ENCODE results near the gene HYCC1.

HYCC1 gene

DNA sequence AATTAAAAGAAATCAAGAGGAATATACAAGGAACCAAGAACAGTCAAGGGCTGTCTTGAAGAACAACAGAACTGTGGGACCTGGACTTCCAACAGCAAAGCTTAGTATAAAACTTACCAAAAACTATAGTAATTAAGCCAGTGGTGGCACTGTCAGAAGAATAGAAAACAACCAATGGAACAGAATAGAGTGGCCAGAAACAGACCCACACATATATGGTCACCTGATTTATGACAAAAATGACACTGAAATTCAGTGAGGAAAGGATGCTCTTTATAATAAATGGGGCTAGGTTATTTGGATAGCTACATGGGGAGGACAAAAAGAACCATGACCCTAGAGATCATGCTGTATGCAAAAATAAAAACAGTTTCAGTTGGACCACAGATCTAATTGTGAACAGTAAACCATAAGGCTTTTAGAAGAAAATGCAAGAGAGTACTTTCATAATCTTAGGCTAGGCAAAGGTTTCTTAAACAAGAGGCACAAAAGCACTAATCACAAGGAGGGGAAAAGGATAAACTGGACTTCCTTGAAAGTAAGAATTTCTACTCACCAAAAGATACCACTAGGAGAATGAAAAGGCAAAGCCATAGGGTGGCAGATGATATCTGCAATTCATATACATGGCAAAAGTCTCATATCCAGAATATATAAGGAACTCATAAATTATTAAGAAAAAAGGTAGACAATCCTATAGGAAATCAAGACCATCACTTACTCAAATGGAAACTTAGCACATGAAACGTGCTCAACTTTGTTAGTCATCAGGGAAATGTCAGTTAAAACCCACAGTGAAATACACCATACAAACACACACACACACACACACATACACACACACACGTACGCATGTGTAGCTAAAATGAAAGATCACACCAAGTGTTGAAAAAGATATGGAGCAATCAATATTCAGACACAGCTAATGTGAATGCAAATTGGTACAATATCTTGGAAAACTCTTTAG lies 20.8 kb downstream of the HYCC1 start:
- Histone ChIP-seq H3K36me3 (ENCODE audit: control insufficient read depth in 2 of 2, insufficient read depth in 1 of 2, low read length in 2 of 2) (no peaks in the 10 kb centered on the region), H3K27ac (ENCODE audit: extremely low read depth, low read depth, low read length) (no peak overlapping the region), H3K4me1 (ENCODE audit: control insufficient read depth, insufficient read depth, low read length) (peaks cover 17% of the 10 kb centered on the region), H3K9me3 (ENCODE audit: control insufficient read depth, insufficient read depth, low read depth, low read length) (no peaks in the 10 kb centered on the region), H3K4me3 (ENCODE audit: low read depth, low read length) (no peak overlapping the region)
- POLR2A ChIA-PET, result no interaction called here
- TF ChIP-seq ZNF658 (tag by site-specific recombination; IDR thresholded peaks at IDR 0.05), result no peak
- TF ChIP-seq ZNF664 (tag by site-specific recombination; IDR thresholded peaks at IDR 0.05), result no peak
- no peak for TF ChIP-seq ZBTB20 (tag by site-specific recombination; IDR thresholded peaks at IDR 0.05)
- TF ChIP-seq, protein P1, sequence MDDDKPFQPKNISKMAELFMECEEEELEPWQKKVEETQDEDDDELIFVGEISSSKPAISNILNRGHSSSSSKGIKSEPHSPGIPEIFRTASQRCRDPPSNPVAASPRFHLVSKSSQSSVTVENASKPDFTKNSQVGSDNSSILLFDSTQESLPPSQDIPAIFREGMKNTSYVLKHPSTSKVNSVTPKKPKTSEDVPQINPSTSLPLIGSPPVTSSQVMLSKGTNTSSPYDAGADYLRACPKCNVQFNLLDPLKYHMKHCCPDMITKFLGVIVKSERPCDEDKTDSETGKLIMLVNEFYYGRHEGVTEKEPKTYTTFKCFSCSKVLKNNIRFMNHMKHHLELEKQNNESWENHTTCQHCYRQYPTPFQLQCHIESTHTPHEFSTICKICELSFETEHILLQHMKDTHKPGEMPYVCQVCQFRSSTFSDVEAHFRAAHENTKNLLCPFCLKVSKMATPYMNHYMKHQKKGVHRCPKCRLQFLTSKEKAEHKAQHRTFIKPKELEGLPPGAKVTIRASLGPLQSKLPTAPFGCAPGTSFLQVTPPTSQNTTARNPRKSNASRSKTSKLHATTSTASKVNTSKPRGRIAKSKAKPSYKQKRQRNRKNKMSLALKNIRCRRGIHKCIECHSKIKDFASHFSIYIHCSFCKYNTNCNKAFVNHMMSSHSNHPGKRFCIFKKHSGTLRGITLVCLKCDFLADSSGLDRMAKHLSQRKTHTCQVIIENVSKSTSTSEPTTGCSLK (tag by site-specific recombination; IDR thresholded peaks at IDR 0.05), result no peak
- no peak for TF ChIP-seq ZNF558 (tag by site-specific recombination; IDR thresholded peaks at IDR 0.05)
- TF ChIP-seq ZNF174 (tag by site-specific recombination; IDR thresholded peaks at IDR 0.05), result no peak
- TF ChIP-seq, protein P2, sequence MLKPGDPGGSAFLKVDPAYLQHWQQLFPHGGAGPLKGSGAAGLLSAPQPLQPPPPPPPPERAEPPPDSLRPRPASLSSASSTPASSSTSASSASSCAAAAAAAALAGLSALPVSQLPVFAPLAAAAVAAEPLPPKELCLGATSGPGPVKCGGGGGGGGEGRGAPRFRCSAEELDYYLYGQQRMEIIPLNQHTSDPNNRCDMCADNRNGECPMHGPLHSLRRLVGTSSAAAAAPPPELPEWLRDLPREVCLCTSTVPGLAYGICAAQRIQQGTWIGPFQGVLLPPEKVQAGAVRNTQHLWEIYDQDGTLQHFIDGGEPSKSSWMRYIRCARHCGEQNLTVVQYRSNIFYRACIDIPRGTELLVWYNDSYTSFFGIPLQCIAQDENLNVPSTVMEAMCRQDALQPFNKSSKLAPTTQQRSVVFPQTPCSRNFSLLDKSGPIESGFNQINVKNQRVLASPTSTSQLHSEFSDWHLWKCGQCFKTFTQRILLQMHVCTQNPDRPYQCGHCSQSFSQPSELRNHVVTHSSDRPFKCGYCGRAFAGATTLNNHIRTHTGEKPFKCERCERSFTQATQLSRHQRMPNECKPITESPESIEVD (tag by site-specific recombination; IDR thresholded peaks at IDR 0.05), result no peak
- CTCF ChIA-PET, result no interaction called here

DNA sequence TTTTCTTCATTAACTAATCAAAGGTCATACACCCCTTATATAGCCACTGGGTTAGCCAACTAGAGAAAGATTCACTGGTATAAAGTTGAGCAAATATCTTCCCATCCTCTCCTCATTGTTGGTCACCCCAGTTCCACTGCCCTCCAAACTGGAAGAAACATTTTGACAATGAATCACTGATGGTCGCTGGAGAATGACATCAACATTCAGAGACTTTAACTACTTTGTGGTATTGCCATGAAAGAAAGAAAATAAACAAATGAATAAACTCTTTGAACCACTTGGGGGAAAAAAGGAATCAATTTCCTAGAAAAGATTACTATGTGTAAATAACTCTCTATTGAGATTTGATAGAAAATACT lies 23.4 kb downstream of the HYCC1 start:
- CTCF ChIA-PET, result no interaction called here
- POLR2A ChIA-PET, result no interaction called here
- Histone ChIP-seq H3K27ac (ENCODE audit: extremely low read depth, low read depth, low read length) (no peak overlapping the region), H3K36me3 (ENCODE audit: control insufficient read depth in 2 of 2, insufficient read depth in 1 of 2, low read length in 2 of 2) (no peaks in the 10 kb centered on the region), H3K9me3 (ENCODE audit: control insufficient read depth, insufficient read depth, low read depth, low read length) (no peaks in the 10 kb centered on the region), H3K4me1 (ENCODE audit: control insufficient read depth, insufficient read depth, low read length) (peaks cover 17% of the 10 kb centered on the region), H3K4me3 (ENCODE audit: low read depth, low read length) (no peak overlapping the region)
- TF ChIP-seq, protein P2 (tag by site-specific recombination; IDR thresholded peaks at IDR 0.05), result peak; percentile 71
- TF ChIP-seq, protein P3, sequence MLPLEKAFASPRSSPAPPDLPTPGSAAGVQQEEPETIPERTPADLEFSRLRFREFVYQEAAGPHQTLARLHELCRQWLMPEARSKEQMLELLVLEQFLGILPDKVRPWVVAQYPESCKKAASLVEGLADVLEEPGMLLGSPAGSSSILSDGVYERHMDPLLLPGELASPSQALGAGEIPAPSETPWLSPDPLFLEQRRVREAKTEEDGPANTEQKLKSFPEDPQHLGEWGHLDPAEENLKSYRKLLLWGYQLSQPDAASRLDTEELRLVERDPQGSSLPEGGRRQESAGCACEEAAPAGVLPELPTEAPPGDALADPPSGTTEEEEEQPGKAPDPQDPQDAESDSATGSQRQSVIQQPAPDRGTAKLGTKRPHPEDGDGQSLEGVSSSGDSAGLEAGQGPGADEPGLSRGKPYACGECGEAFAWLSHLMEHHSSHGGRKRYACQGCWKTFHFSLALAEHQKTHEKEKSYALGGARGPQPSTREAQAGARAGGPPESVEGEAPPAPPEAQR (tag by site-specific recombination; IDR thresholded peaks at IDR 0.05), result no peak

DNA sequence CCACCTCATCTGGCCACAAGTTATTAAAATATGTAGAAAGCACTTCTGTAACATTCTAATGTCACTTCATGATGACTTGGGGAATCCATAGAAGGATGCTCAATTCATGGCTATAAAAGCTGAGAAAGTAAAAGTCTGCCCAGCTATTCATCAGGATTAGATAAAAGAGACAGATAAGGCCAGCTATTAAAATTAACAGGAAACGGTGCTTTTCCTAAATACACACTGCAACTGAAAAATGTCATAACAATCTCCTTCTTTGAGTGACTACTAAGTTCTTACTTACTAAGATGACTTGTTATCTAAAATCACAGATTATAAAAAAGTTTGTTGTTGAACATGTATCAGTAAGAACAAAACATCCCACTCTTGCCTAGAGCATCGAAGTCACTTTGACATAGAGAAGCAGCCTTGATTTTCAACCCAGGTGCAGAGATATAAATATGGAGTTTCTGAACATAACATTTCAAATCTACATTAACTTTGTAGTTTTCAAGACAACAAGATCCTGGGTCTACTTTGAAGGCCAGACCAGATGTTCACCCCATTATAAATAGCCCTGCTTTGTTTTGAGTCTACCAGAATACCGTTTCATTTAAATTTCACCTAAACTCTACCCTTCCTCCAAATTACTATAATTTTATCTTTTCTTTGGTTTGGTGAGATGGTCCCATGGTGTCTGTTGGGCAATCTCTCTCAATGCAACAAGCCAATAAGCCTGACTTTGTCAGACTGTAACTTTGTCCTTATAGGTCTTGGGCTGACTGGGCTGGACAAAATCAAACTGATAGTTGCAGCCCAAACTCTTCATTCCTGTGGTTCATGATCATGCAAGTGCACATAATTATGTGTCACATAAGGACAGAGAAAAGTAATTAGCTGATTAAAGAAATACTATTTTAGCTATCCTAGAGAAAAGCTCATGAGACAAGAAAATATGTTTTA lies 24.0 kb downstream of the HYCC1 start:
- ChIA-PET CTCF (interaction anchor here (0.6 to 0.7 kb wide), 3 partner anchors 61 to 660 kb away, joined by 3 read pairs; no protein-coding TSS in a partner anchor), POLR2A (no interaction called here)
- TF ChIP-seq TCF7L2 (IDR thresholded peaks at IDR 0.05; ENCODE audit: borderline replicate concordance, low read depth, low read length) (0 out of 2 replicates have a peak, but pooled peaks have one; percentile 18), ZNF221 (tag by site-specific recombination; IDR thresholded peaks at IDR 0.05; ENCODE audit: borderline replicate concordance) (no peak), PRDM1 (tag by site-specific recombination; IDR thresholded peaks at IDR 0.05) (no peak), ZNF530 (tag by site-specific recombination; IDR thresholded peaks at IDR 0.05; ENCODE audit: low read depth) (no peak), ZNF585B (tag by site-specific recombination; IDR thresholded peaks at IDR 0.05) (no peak)
- TF ChIP-seq, protein P4, sequence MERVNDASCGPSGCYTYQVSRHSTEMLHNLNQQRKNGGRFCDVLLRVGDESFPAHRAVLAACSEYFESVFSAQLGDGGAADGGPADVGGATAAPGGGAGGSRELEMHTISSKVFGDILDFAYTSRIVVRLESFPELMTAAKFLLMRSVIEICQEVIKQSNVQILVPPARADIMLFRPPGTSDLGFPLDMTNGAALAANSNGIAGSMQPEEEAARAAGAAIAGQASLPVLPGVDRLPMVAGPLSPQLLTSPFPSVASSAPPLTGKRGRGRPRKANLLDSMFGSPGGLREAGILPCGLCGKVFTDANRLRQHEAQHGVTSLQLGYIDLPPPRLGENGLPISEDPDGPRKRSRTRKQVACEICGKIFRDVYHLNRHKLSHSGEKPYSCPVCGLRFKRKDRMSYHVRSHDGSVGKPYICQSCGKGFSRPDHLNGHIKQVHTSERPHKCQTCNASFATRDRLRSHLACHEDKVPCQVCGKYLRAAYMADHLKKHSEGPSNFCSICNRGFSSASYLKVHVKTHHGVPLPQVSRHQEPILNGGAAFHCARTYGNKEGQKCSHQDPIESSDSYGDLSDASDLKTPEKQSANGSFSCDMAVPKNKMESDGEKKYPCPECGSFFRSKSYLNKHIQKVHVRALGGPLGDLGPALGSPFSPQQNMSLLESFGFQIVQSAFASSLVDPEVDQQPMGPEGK (tag by site-specific recombination; IDR thresholded peaks at IDR 0.05), result no peak
- TF ChIP-seq, protein P5, sequence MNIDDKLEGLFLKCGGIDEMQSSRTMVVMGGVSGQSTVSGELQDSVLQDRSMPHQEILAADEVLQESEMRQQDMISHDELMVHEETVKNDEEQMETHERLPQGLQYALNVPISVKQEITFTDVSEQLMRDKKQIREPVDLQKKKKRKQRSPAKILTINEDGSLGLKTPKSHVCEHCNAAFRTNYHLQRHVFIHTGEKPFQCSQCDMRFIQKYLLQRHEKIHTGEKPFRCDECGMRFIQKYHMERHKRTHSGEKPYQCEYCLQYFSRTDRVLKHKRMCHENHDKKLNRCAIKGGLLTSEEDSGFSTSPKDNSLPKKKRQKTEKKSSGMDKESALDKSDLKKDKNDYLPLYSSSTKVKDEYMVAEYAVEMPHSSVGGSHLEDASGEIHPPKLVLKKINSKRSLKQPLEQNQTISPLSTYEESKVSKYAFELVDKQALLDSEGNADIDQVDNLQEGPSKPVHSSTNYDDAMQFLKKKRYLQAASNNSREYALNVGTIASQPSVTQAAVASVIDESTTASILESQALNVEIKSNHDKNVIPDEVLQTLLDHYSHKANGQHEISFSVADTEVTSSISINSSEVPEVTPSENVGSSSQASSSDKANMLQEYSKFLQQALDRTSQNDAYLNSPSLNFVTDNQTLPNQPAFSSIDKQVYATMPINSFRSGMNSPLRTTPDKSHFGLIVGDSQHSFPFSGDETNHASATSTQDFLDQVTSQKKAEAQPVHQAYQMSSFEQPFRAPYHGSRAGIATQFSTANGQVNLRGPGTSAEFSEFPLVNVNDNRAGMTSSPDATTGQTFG (tag by site-specific recombination; IDR thresholded peaks at IDR 0.05; ENCODE audit: borderline replicate concordance), result no peak
- Histone ChIP-seq H3K9me3 (ENCODE audit: control insufficient read depth, insufficient read depth, low read depth, low read length) (no peaks in the 10 kb centered on the region), H3K4me3 (ENCODE audit: low read depth, low read length) (no peak overlapping the region), H3K36me3 (ENCODE audit: control insufficient read depth in 2 of 2, insufficient read depth in 1 of 2, low read length in 2 of 2) (no peaks in the 10 kb centered on the region), H3K27ac (ENCODE audit: extremely low read depth, low read depth, low read length) (no peak overlapping the region), H3K4me1 (ENCODE audit: control insufficient read depth, insufficient read depth, low read length) (peaks cover 17% of the 10 kb centered on the region)

Measured in HEK293 (cell line).